Measurements from ENCODE around the gene MYO5B.

- no peak for TF ChIP-seq POLR2AphosphoS5 (IDR thresholded peaks at IDR 0.05)
- TF ChIP-seq CTCF (IDR thresholded peaks at IDR 0.05; ENCODE audit: poor library complexity, severe bottlenecking) = no peak
Observed at GRCh38 chr18:50155406-50155805, 39.5 kb downstream of the MYO5B start.
